ENCODE data around the gene PDE10A. TPM values are rescaled to one million over a fixed set of nuclear protein-coding genes. Genes with fewer than 3 reads are reported as not detected.

Gene PDE10A
- total RNA-seq, 1 donor from 2014 or later, result 4.6 TPM

DNA sequence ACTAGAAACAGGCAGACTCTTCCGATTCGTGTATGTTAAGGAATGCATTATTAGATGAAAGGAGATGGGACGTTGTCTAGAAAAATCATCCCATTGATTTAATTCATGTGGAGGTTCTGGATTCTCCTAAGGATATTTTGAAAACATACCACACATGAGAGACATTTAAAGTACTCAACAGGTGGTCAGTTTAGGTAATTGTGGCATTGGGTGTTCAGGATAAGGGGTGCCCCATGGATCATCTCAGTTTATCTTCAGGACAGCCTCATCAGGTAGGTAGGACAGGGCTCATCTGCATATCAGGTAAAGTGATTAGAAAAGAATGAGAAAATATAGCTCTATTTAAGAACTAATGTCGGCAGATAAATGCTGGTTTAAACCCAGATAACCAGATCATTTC, 15.9 kb upstream of the PDE10A start:
- DNase-seq (ENCODE audit: low read depth in 2 of 2), result no peak

DNA sequence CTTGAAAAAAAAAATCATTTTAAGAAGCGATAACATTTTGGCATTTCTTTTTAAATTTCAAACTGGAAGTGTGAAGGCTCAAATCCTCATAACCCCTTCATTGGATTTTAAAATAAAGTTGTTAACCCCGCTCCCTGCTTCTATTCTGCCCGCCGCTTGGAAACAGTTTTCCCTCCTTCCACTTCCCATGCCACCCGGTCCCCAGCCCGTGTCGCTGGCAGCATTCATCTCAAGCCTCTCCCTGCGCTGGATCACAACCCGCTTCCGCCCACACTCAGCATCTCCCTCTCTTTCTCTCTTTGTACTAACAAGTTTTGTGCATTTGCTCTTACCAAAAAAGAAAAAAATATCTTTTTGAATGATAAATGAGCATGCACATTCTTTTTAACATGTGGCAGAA, 15.4 kb upstream of the PDE10A start:
- DNase-seq (ENCODE audit: low read depth in 2 of 2), result no peak

DNA sequence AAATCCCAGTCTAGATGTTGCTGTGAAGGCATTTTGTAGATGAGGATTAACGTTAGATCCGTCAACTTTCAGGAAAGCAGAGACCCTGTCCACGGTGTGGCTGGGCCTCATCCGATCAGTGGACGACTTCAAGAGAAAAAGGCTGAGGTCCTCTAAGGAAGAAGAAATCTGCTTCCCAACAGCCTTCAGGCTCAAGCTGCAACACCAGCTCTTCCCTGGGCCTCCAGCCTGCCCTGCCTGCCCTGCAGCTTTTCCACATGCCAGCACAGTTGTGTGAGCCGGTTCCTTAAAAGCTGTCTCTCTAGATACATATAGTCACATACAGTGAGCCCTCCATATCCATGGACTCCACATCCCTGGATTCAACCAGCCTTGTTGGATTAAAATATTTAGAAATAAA, 14.1 kb upstream of the PDE10A start:
- DNase-seq (ENCODE audit: low read depth in 2 of 2), result no peak

DNA sequence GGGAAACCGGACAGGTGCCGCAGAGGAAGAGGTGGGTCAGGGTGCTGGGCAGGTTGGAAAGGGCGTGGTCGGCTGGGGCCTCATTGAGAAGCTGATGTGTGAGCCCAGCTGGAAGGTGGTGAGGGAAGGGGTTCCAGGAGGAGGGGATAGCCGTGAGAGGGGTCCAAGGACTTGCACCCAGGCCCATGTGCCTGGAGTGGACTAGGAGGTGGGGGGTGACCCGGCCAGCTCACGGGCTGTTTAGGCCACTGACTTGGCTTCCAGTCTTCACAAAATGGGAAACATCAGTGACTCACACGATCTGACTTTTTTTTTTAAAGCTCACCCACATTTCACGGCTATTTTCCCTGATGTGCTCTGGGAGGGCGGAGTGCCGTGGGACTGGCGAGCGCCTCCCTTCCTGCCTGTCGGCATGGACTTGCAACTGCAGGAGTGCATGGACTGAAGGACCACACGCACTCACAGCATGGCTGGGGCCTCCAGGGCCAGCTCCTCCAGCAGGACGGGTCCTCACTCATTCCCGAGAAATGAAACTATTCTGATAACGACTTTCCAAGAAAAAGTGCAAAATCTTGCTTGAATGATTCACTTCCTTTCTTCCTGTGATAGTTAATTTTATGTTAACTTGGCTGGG, 13.5 kb upstream of the PDE10A start:
- DNase-seq (ENCODE audit: low read depth in 2 of 2), result peak; percentile 52 to 73

DNA sequence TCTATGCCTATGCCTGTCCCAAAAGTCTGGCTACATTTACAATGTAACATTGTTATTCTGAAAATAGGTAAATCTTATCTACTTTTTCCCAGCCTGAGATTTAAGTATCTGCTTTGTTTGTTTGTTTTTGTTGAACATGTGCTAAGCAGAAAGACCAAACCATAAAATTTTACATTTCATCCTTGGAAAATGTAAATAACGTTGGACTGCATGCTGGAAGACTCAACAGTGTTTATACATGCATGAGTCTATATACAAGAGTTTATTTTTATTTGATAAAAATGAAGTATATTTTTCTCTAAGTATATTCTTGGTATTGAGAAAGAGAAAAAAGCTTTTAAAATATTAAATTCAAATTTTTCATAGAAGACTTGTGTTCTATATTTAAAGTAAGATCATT, 12.1 kb upstream of the PDE10A start:
- DNase-seq (ENCODE audit: low read depth in 2 of 2), result no peak

DNA sequence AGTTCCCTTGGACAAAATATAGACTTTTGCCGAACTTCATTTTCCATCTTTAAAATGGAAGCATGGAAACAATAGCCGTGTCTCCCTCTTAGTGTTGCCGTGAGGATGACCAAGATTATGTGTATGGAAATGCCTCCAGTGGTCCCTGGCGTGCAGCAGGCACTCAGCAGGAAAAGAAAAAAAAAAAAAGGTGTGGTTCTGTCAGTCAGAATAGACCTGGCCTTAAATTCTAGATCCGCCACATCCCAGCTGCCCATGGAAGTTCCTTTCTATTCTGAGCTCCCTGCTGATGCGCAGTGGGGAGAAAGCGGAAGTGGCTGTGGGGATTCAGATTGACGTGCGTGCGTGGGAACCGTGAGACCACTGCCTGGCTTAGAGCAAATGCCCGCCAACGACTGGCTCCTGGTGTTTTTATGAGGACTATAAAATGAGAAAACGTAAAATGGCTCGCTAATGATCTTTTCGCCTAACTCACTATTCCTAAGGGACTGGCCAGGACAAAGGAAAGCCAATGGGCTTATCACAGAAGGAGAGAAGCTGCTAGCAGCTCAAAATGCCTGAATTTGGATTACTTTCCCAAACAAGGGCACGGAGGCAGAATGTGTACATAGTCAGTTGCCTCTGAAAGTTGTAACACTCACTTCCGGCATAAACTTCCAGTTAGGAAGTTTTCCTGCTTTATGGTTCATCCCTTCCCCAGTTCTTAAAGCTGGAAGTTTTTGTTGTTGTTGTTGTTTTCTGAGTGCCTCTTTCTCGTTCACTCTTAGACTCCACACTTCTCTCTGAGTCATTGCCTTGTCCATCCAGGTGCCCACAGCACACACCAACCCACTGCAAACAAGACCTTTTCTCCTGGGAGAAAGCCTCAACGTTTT, 11.4 kb upstream of the PDE10A start:
- no peak for DNase-seq (ENCODE audit: low read depth in 2 of 2)

DNA sequence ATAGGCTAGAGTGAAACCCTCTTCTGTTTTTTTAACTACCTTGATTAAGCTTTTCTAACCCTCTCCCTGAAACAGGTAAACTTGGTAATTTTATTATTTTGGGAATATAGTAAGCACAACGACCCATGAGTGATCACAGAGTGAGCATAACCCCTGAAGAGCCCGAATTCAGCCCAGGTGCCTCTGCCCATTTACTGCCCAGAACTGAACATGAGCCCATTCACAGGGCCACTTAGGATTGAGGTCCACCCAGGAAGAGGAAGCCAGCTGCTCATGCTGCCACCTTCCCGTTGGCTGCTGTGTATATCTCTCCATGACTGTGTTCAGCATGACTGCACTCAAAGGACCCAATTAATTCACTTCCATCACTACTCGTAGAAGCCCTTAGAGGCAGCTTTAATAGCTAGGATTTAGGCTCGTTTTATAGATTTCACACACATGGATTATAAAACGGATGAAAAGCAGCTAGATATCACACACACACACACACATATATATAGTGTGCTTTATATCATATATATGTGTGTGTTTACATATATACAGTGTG, 8.3 kb upstream of the PDE10A start:
- no peak for DNase-seq (ENCODE audit: low read depth in 2 of 2)

DNA sequence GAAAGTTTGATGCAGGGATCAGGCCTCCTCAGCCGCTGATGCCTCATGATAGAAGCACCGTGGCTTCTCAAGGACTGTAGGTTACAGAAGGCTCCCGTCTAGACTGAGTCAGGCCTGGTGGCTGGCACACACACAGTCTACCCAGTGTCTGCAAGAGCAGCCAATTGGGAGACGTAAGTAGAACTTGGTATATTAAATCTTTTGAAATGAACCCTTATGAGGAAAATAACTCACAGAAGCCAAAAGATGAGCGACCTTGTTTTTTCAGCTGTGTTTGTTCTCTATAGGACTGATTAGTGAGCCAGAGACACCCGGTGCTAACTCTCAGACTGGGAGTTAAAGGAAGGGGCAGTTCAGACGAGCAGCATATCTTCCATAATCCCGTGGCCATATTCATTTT, 5.9 kb upstream of the PDE10A start:
- DNase-seq (ENCODE audit: low read depth in 2 of 2), result no peak

DNA sequence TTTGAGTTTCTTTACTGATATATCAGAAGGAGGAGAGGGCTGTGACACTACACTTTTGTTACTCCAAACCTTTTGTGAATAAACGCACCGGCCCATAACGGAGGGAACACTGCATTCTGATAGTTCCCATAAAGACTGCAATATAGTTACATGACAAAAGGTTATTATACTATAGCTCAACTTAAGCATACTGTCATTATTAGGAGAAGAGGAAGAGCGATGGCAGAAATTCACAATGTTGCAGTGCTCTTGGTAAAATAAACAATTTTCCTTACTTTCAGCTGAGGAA, 2.3 kb upstream of the PDE10A start:
- no peak for DNase-seq (ENCODE audit: low read depth in 2 of 2)

DNA sequence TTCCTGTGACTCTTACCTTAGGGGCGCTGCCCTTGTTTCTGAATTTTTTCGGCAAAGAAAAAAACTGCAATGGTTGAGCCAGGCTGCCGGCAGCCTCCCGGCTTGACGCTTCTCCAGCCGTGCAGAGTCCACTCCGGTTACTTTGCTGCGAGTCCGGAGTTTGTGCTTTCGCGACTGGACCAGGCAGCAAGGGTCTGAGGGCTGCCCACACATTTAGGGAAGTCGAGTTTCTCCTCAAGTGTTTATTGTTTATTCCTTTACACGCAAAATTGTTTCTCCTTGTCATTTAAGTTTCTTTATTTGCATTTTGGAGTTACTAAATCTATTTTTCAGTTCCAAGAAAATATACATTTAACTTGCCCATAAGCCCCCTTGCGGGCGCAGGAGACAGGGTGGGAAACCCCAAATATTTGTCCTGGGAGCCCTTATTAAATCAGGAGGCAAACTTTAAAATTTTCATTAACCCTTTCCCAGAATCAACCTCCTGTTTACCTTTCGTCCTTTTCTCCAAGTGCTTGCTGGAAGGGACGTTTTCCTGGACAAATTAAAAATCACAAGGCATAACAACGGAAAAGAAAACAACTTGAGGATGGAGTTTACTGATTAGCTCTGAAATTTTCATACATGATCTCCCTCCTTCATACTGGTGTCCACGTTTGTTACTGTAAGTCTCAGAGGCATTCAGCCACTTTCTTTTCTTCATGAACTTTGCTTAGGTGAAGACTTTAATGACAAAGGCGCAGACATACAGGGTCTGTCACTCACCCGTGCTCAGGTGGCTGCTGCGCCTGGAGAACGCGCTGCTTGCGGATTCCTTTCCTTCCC, 1.7 kb upstream of the PDE10A start:
- peak in 1 of 2 donors; percentile 40 for DNase-seq (ENCODE audit: low read depth in 2 of 2)

DNA sequence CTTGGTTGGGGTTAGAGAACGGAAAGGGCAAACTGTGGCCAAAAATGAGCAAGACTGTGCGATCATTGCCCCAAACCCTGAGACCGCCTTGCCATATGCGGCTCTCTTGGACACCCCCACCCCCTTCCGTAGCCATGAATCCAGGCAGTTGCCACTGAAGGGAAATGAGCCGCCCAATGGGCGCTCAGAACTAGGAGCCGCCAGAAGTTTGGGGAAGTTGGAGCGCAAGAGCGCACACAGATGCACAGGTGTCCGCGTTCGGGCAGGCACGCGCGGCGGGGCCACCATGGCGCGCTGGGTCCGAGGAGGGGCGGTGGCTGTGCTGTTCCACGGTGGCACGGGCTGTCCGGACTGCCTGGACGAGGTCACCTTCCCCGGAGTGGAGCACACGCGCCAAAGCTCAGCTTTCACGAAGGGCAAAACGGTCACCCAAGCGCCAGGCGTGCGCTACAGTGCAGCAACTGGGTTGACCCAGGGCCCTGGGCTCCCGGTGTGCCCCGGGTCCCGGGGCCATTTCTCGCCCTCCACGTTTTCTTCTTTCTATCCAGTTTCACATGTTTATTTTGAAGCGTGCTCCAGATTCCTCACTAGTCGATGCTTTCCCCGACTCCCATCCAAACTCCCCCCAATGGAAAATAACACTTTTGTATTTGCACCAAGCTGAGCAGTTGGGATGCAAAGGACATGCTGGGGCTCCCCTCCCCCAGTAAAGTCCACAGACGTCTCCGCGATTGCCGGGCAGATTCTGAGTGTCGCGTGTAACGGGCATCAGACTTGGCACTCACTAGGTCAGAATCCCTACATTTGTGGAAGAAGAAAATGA, 906 bp upstream of the PDE10A start:
- DNase-seq (ENCODE audit: low read depth in 2 of 2), result peak; percentile 11 to 56

DNA sequence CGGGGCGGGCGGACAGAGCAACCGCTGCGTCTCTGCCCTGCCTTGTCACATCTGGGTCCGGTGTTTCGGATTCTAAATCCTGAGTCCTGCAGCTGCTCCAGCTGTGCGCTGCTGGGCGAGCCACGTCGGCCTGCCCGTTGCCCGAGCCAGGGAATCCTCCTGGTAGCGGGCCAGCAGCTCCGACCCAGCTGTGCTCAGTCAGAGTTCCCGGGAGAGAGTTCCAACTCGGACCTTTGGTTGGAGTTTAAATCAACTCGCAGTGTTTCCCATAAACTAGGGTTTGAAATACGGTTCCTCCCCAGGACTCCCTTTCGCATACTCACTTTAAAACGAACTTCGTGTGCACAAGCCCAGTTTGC, 315 bp upstream of the PDE10A start:
- peak; percentile 19 to 68 for DNase-seq (ENCODE audit: low read depth in 2 of 2)

DNA sequence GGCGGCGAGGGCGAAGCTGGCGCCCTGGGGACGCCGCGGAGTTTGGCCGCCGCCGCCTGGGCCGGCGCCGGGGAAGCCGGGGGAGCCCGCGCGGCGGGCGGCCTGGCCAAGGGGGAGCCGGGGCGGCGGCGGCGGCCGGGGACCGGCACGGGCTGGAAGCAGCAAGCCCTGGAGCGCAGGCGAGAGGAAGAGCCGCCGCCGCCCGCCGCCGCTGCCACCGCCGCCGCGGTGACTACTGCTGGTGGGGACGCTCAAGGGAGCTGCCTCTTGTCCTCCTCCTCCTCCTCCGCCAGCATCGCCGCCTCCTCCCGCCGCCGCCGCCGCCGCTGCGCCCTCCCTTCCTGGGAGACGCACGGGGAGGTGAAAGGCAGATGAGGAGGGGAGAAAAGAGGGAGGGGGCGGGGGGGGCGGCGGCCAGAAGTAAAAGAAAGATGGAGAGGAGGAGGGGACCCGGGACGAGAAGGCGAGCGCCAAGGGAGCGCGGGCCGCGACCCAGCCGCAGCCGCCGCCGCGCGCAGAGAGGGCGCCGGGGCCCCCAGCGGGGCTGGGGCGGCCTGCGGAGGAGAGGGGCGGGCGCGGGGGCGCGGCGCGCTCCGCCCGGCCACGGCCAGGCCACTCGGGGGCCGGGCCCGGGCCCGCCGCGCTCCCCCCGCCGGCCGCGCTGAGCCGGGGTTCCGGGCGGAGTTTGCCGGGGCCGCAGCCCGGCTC, 846 bp downstream of the PDE10A start:
- DNase-seq (ENCODE audit: low read depth in 2 of 2), result peak; percentile 8 to 52

DNA sequence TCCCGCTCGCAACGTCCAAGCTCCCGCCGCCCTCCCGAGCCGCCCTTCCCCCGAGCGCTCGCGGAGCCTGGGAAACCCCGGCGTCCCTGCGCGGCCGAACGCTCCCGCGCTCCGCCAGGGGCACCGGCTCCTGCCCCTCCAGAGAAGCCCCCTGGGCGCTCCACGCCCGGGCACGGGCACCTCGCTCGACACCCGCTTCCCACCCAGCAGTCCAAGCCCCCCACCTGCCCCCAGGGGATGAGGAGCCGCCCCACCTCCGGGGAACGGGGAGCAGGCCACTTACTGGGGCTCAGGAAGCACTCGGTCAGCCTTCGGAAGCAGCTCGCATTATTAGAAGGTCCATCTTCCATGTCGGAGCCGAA, 1.4 kb downstream of the PDE10A start:
- DNase-seq (ENCODE audit: low read depth in 2 of 2), result no peak

DNA sequence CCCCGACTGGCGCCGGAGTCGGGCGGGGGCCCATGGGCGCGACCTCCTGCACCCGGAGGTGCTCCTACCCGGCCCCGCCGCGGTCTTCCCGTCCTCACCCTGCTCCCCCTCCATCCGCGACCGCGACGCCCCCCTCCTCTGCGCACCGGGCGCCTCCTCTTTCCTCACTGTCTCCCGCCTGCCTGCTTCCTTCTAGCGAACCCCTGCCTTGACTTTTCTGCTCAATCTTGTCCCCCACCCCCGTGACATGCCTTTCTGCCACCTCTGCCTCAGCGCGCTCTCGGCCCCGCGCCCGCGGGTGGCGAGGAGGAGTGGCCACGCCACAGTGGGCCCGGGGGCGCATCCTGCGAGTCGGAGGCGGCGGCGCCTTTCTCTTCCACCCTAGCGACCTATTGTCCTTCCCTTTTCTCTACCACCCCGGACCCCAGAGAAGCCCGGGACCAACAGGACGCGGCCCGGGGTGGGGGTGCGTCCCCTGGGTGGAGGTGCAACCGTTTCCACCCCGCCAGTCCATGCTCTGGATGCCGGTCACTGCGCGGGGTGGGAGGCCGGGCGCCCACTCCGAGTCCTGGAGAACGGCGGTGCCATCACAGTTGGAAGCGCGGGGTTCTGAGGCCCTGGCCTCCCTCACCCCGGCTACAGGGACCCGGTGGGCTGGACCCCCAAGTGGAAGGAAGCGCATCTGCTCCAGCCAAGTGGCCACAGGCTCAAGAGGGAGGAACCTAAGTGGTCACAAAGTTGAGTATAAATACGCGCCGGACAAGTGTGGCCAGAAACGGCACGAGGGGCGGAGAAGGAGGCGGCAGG, 2.0 kb downstream of the PDE10A start:
- peak; percentile 16 to 59 for DNase-seq (ENCODE audit: low read depth in 2 of 2)

DNA sequence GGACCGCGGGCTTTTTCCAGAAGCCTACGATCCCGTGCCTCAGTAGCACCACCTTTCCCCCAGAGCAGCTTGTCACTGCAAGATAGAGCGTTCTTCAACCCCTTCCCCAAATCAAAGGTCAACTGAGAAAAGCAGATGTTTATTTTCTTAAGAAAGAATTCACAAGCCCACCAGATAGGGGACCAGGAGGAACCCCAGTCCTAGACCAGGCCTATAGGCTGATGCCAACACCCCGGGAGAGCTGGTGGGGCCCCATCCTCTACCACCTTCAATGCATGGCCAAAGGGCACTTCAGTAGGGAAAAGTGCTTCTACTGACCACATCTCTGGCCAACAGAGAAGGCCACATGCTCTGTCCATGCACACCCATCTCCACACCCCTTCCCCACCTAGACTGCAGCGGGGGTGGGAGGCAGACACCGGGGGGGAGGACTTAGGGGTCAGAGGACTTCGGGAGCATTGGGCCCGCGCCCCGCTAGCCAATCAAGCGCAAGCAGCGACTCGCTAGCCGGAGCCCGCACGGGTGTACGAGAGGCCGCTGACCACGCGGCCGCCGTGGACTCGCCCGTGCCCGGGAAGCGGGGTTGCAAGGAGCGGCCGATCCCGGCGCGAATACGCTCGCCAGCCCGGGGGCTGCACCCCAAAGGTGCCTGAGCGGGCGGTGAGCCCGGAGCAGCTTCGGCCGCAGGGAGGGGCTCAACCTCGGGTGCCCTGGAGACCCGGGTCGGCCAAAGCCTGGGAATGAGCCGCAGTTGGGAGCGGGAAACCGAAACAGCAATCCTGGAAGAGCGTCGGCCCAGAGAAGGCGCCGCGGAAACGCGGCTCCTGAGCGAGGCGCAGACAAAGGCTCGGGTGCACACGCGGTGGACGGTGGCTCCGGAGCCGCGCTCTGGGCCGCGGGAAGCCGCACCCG, 2.8 kb downstream of the PDE10A start:
- peak; percentile 4 to 50 for DNase-seq (ENCODE audit: low read depth in 2 of 2)

DNA sequence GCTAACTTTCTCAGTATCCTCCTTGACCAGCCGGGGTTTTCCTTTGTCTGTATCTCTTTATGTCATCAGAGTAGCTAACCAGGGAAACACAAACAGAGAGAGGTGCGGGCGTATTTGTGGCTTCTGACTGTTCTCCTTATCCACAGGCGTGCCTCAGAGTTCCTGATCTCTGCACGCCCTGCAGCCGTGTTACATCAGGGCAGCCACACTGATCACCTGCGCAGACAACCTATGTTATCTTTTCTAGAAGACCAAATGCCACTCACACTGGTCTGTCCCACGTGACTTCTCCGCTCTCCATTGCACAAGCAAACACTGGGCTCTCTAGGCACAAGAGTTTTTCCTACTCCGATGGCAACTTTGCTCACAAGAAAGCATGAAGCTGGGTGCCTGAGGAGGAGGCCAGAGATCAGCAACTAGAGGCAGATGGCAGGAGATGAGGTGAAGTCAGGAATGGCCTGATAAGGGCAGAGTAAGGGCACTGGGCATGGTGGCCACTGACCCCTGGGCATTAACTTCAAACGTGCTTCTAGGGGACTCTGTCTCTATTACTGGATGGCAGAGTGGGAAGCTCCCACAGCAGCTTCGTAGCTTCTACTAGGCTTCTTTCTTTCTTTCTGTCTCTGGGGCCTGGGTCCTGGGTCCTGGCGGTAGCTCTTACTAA, 4.5 kb downstream of the PDE10A start:
- DNase-seq (ENCODE audit: low read depth in 2 of 2), result no peak

DNA sequence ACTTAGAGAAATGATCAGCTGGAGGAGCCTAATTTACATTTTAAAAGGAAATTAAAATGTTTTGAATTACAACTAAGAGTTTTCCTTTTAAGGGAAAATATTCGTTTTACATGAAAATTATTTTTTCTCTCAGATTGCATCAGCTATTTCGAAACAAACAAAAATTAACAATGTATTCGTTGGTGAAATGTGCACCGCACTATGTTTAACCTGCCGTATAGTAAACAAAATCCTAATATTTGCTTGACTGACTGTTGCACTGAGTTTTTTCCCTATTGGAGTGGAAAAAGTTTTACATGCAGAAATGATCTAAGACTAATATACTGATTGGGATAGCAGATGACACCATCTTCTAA, 5.7 kb downstream of the PDE10A start:
- no peak for DNase-seq (ENCODE audit: low read depth in 2 of 2)
